Measurements from ENCODE around the gene ASH1L. TPM values are rescaled to one million over a fixed set of nuclear protein-coding genes. Genes with fewer than 3 reads are reported as not detected.

Gene ASH1L
- total and polyA plus RNA-seq, 9 of the 15 experiments (the other 6 are each of a cell fraction or from before 2014, with no cell fraction given) = 2.0 to 23.3 (median 14.6) TPM

- TF ChIP-seq NR2C1 (IDR thresholded peaks at IDR 0.05) (peak; percentile 88), NR2C1 (tag; IDR thresholded peaks at IDR 0.05) (peak; percentile 94), ZNF12 (CRISPR knock-in tag; IDR thresholded peaks at IDR 0.05) (0 out of 2 replicates have a peak, but pooled peaks have one; percentile 9), CBX3 (IDR thresholded peaks at IDR 0.05; ENCODE audit: borderline replicate concordance in 1 of 2, low read length in 2 of 2) (no peak), JUN (IDR thresholded peaks at IDR 0.05; ENCODE audit: borderline replicate concordance, low read depth, low read length) (peak; percentile 55; the same call in 1 of the 2 replicates), JUN (CRISPR knock-in tag; IDR thresholded peaks at IDR 0.05; ENCODE audit: borderline replicate concordance) (no peak), FOSL1 (tag; conservative IDR thresholded peaks at IDR 0.05) (peak; percentile 59), TRIM28 (IDR thresholded peaks at IDR 0.05) (no peak), JUND (IDR thresholded peaks at IDR 0.05; ENCODE audit: borderline replicate concordance, low read depth, low read length) (peak; percentile 27; the same call in 1 of the 2 replicates), JUND (tag; IDR thresholded peaks at IDR 0.05; ENCODE audit: borderline replicate concordance, low read depth, low read length) (peak; percentile 61; the same call in 1 of the 3 replicates), RNF219 (CRISPR knock-in tag; IDR thresholded peaks at IDR 0.05) (no peak), POLR2A (conservative IDR thresholded peaks at IDR 0.05) (peak; percentile 89), CBX5 (IDR thresholded peaks at IDR 0.05; ENCODE audit: borderline replicate concordance, low read depth) (no peak), SMAD4 (CRISPR knock-in tag; conservative IDR thresholded peaks at IDR 0.05) (no peak), POLR2AphosphoS5 (IDR thresholded peaks at IDR 0.05; ENCODE audit: control insufficient read depth, insufficient read depth, low read depth, low read length) (peak; percentile 77), POLR2G (IDR thresholded peaks at IDR 0.05; ENCODE audit: low read depth, low read length) (peak; percentile 86), SIX5 (IDR thresholded peaks at IDR 0.05; ENCODE audit: borderline replicate concordance in 1 of 2, insufficient read depth in 1 of 2, low read depth in 1 of 2, low read length in 2 of 2) (peak; percentile 87 to 88; a peak in 3 of 4 replicates), MAX (CRISPR knock-in tag; IDR thresholded peaks at IDR 0.05) (peak; percentile 79), TBL1XR1 (IDR thresholded peaks at IDR 0.05; ENCODE audit: low read length in 2 of 2) (no peak), TEAD4 (IDR thresholded peaks at IDR 0.05; ENCODE audit: low read length) (peak; percentile 14), TEAD4 (CRISPR knock-in tag; IDR thresholded peaks at IDR 0.05; ENCODE audit: borderline replicate concordance) (no peak), HNRNPLL (IDR thresholded peaks at IDR 0.05; ENCODE audit: low read depth, low read length, poor library complexity, severe bottlenecking) (peak; percentile 57), CEBPG (CRISPR knock-in tag; IDR thresholded peaks at IDR 0.05) (peak; percentile 59), CEBPG (tag; conservative IDR thresholded peaks at IDR 0.05 in 1 of 2, IDR thresholded peaks at IDR 0.05 in 1 of 2) (no peak), SOX6 (IDR thresholded peaks at IDR 0.05) (peak; percentile 71), TRIM24 (IDR thresholded peaks at IDR 0.05) (no peak), FOXK2 (conservative IDR thresholded peaks at IDR 0.05 in 1 of 2, IDR thresholded peaks at IDR 0.05 in 1 of 2; ENCODE audit: low read depth in 2 of 2) (peak; percentile 5 to 59; a peak in 1 of 4 replicates), TAF7 (tag; IDR thresholded peaks at IDR 0.05) (no peak)
Measured at GRCh38 chr1:155308493-155309422, 253.8 kb downstream of the ASH1L start, which contains the start of gene FDPS (continued).
